ENCODE measurements around the gene DENND2D.

The DENND2D gene

DNA sequence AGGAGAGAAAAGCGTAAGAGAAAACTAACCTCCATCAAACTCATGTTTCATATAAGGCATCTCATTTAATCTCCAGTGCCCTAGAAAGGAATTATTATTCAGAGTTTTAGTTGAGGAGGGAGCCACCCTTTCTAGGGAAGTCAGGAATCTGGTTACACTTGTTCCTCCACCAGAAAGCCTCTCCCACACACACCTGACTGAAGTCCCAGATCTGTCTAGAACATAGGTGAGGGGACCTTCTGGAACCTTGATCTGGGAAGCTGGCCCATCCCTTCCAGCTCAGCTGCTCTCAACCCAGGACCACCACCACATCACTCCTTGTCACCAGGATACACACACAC, 1.9 kb upstream of the DENND2D start:
- FAIRE-seq = no peak

GRCh38 chr1:111201275-111202090, 1.0 kb upstream of the DENND2D start:
- no peak for FAIRE-seq

DNA sequence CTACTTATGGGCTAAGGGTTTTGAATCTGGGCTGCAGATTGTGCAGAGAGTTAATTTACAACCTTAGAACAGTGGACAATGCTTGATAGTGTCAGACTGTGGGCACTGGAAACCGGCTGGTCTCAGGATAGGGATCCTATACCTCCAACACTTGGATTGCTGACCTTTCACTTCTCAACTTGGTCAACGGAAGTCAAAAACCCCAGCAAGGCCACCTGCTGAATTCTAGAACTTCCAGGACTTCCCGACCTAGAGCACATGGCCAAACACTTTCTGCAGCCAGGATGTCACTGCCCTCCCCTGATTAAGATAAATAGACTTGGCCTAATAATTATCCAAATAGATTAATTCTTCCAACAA, 336 bp upstream of the DENND2D start:
- no peak for FAIRE-seq

DNA sequence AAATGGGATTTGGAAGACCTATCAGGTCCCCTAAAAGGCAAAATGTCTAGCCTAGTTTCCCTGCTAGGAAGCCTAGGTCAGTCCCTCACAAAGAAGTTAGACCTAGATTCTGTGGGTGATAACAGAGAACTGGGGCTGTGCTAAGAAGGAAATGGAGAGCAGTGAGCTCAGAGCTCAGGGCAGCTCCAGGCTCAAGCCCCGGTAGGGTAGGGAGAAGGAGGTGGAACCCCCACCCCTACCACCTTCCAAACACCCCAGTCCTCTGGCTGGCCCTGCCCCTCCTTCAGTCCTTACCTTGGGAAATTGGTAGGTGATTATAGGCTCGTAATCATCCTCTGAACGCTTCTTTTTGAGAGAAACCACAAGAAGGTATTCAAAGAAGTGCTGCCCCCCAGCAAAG, 1.1 kb downstream of the DENND2D start:
- no peak for FAIRE-seq

GRCh38 chr1:111198836-111199235, 1.6 kb downstream of the DENND2D start:
- no peak for FAIRE-seq

- no peak for FAIRE-seq
These were observed 2.7 kb downstream of the DENND2D start for GRCh38 chr1:111197598-111198284.

- no peak for FAIRE-seq
These were observed 4.2 kb downstream of the DENND2D start for GRCh38 chr1:111196213-111196612.

GRCh38 chr1:111195002-111195684, 5.3 kb downstream of the DENND2D start:
- FAIRE-seq = no peak

DNA sequence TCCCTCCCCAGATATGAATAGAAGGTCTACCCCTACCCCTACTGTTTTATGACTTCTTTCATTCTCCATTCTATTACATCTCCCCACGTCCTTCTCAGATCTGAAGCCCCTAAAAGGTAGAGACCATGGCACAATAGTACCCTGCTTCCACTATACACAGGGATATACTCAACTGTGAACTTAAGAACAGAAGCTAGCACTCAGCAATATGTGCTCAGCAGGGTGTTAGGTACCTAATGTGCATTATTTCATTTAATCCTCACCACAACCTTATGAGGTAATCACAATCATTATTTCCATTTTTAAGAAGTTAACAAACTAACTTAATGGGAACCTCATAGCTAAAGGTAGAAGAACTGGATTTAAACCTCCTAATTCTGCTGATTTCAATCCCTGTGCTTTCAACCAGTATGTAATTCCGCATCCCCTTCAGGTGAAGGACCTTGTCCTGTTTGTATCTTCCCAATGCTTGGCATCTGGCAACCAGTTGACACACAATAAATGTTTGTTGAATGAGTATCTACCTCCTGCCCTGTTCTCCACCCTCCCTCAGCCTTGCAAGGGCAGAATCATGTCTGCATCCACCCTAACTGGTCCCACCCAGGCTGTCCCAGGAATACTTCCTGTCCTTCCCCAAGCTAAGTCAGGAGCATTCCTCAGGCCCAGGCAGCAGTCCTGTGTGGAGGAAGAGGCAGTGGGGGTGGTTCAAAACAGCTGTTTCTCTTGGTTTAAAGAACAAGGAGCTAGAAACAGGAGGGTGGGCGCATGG, 6.5 kb downstream of the DENND2D start:
- no peak for FAIRE-seq

DNA sequence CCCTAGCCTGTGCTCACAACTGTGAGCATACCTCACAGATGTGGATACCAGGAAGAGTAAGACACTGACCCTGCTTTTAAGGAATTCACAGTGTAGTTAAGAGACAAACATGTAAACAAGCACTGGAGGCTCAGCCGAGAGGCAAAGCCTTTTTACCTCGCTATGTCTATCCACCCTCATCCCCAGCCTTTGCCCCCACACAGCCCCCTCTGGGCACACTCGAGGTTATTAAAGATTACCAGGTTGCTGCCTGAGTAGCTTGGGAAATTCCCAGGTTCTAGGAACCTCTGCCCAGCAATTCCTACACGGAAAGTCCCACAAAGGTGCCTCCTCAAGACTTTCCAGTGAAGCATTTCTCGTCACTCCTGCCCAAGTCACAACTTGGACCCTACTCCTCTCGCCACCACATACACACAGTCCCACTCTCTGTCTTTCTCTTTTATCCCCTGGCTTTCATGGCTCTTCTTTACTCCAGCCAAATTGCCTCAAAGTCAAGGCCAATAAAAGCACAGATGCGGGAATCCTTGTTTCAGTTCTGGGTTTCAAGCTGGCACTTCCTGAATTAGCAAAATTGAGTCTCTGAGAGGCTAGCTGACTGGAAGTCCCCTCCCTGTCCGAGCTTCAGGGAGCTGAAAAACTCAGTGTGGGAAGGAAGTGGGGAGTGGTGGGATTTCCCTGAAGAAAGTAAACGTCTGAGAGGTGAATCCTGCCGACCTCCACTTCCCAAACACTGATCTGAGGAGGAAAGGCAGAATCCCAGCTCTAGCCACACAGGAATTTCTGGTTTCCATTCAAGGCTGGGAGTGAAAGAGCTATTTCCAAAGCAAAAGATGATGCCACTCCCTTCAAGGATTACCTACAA, 7.6 kb downstream of the DENND2D start:
- FAIRE-seq = no peak

GRCh38 chr1:111192074-111192473, 8.4 kb downstream of the DENND2D start:
- FAIRE-seq = no peak

DNA sequence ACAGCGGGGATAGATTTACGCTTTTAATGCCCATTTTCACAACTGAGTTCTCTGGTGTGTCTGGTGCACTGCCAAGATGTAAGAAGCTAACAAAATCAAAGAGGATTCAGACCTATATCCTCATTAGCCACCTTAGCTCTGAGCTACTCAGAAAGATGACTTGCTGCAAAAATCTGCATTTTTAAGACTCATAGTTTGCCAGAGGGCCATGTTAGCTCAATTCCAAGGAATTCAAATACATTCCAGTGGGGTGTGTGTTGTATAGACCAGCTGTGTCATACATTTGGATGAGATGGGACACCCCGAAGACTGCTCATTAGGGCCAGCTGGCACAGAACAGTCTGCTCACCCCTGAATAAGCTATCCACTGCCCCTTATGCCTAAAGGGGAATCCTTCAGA, 8.9 kb downstream of the DENND2D start:
- FAIRE-seq = no peak

DNA sequence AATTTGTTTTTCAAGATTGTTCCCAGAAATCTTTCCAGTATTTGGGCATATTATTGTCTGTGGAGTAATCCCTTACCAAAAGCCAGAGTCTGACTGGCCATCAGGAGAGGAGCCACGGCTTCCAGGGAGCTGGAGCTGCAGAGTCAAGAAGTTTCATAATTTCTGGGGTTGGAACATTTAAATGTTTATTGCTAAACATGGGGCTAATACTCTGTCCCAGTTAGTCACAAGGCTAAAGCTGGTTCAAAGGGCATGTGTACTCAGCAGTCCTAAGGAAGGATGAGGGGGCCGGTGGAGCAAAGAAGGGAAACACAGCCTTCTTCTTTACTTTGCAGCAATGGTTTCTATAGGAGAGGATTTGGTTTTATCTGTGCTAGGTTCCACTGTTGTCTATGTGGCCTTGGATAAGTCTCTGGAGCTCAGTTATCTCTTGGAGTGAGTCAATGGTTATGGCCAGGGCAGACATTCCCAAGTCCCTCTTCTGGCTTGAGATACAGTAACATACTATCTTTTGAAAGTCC, 9.5 kb downstream of the DENND2D start:
- no peak for FAIRE-seq

- no peak for FAIRE-seq
These were observed 15.8 kb downstream of the DENND2D start for GRCh38 chr1:111184663-111185062.

- FAIRE-seq = no peak
These were observed 17.0 kb downstream of the DENND2D start for GRCh38 chr1:111183308-111184069.

DNA sequence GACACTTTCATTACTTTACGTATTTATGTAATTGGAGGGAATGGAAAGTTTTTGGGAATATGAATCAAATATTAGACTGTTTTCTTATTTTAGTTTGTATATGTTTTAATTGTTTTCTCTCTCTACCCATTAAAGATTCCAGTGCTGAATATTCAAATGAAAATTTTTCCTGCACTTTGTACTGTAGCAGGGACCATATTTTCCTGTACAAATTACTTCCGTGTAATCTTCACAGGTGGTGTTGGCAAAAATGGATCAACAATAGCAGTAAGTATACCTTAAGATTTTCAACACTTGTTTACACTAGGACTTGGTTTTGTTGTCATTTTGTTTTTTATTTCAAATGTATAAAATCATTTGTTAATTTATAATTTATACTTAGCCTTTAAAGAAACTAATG, 18.4 kb downstream of the DENND2D start:
- no peak for FAIRE-seq

DNA sequence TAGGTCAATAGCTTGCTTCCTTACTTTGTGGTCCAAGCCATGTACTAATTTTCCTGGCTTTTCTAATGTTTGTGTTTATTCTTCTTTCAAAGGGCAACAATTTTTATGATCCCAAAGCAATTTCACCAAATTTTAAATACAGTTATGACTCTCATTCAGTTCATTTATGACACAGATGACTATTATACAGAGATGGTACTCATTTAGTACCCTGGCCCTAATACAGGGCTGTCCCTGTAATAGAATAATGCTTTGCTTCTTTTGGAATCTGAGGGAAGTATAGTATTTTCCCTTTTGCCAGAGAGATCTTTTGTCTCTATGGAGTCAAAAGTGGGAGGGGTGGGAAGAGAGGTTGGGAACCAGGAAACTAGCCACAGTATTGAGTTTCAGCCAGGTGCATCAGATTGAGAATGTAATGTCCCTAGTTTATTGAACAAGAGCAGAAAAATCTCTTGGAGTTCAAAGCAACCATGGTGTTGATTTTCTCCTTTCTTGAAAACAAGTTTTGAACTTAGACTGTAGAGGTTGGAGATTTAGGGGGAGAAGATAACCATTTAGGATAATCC, 20.4 kb downstream of the DENND2D start:
- FAIRE-seq = no peak

DNA sequence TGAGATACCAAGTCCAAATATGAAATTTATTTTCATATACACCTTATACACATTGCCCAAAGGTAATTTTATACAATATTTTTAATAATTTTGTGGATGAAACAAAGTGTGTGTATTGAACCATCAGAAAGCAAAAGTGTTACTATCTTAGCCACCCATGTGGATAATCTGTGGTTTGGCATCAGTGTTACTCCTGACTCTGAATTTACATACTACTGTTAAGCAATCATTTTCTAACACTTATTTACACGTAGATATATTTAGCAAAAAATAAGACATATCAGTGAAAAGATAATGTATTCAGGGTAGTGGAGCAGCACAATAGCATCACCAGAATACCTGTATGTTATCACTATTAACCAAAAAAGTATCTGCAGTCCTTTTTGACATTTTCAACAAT, 23.8 kb downstream of the DENND2D start:
- FAIRE-seq = no peak

DNA sequence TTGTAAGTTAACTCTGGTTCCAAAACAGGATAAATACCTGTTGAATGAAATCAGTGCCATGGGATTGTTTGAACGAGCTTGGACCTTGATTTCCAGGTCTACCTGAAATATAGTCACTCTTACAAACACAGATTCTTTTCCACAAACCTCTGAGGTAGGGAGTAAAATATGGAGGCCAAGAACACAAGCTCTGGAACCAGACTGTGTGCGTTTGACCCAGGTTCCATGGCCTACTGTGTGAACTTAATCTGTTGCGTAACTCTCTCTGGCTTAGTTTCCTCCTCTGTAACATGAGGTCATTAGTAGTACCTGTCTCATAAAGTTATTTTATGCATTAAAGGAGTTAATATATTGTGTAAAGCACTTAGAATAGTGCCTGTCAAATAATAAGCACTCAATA, 25.1 kb downstream of the DENND2D start:
- no peak for FAIRE-seq

GRCh38 chr1:111174070-111174469, 26.4 kb downstream of the DENND2D start:
- no peak for FAIRE-seq

DNA sequence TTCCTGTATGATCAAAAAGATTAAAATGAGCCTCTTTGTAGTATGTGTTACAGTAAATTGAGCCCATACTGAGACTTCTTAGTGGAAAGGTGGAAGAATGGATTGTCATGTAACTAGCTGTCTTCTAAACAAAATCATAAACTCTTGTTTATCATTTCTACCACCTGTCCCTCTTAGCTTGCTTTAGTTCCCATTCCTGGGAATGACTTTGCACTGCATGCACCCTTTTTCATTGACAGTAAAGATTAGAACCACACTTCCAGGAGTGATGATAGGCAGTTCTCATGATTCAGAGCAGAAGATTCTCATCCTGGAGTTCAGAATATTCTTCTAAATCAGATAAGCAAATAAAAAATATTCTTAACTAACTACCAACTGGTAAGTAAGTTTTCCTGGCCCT, 28.0 kb downstream of the DENND2D start:
- no peak for FAIRE-seq

Data from TTC549 (cell line).